SK-N-SH treated with all-trans-retinoic acid at 6 μM for 48 hours (cell line): ENCODE measurements around the gene FRMD4A.

ENCODE experiments used
- ATAC-seq: fragments of 200-7000 bp; cut with Tn5 transposase; 3 replicates; pipeline ENCODE4 v1.9.1; 2020; ENCODE audit warnings: mild to moderate bottlenecking, moderate library complexity
- ARNTL ChIP-seq: fragments of 450-650 bp; formaldehyde crosslinking; IDR thresholded peaks from 2 replicates; pipeline ENCODE4 v1.5.0; 2020; ENCODE audit warnings: low read depth, mild to moderate bottlenecking, moderate library complexity, borderline replicate concordance
- BACH2 ChIP-seq: fragments of 250-450 bp; sonication (Bioruptor Pico); IDR thresholded peaks from 2 replicates; pipeline ENCODE4 v1.9.0; 2021; ENCODE audit warnings: mild to moderate bottlenecking, borderline replicate concordance
- CSDC2 ChIP-seq: fragments of 250-450 bp; sonication (Bioruptor Pico); IDR thresholded peaks from 2 replicates; pipeline ENCODE4 v1.5.0; 2020; ENCODE audit warnings: mild to moderate bottlenecking, moderate library complexity
- CSRNP3 ChIP-seq: fragments of 250-450 bp; sonication (Bioruptor Pico); IDR thresholded peaks from 2 replicates; pipeline ENCODE4 v1.5.1; 2021; ENCODE audit warnings: mild to moderate bottlenecking, moderate library complexity
- ESRRG ChIP-seq: fragments of 250-450 bp; sonication (Bioruptor Pico); IDR thresholded peaks from 2 replicates; pipeline ENCODE4 v1.6.1; 2021; ENCODE audit warnings: mild to moderate bottlenecking
- ISL1 ChIP-seq: fragments of 250-450 bp; sonication (Bioruptor Pico); IDR thresholded peaks from 2 replicates; pipeline ENCODE4 v2.1.2; 2022; ENCODE audit warnings: mild to moderate bottlenecking, moderate library complexity
- OSR1 ChIP-seq: fragments of 250-450 bp; sonication (Bioruptor Pico); IDR thresholded peaks from 2 replicates; pipeline ENCODE4 v1.8.0; 2022; ENCODE audit warnings: moderate library complexity, mild to moderate bottlenecking, inconsistent platforms
- RARB ChIP-seq: fragments of 250-450 bp; sonication (Bioruptor Pico); IDR thresholded peaks from 2 replicates; pipeline ENCODE4 v1.8.0; 2021; ENCODE audit warnings: mild to moderate bottlenecking, moderate library complexity
- SNAI2 ChIP-seq: fragments of 250-450 bp; sonication (Bioruptor Pico); IDR thresholded peaks from 2 replicates; pipeline ENCODE4 v1.5.0; 2020; ENCODE audit warnings: mild to moderate bottlenecking, moderate library complexity
- TCF4 ChIP-seq: fragments of 250-450 bp; sonication (Bioruptor Pico); IDR thresholded peaks from 2 replicates; pipeline ENCODE4 v1.8.0; 2021; ENCODE audit warnings: mild to moderate bottlenecking, moderate library complexity, borderline replicate concordance
- TOX ChIP-seq: fragments of 250-450 bp; sonication (Bioruptor Pico); IDR thresholded peaks from 2 replicates; pipeline ENCODE4 v1.8.0; 2021; ENCODE audit warnings: mild to moderate bottlenecking, moderate library complexity, borderline replicate concordance
- TSHZ2 ChIP-seq: fragments of 250-450 bp; sonication (Bioruptor Pico); IDR thresholded peaks from 2 replicates; pipeline ENCODE4 v1.5.0; 2020; ENCODE audit warnings: mild to moderate bottlenecking, moderate library complexity
- ZC3H10 ChIP-seq: fragments of 250-450 bp; sonication (Bioruptor Pico); IDR thresholded peaks from 2 replicates; pipeline ENCODE4 v1.5.1; 2021; ENCODE audit warnings: mild to moderate bottlenecking, moderate library complexity
- ZFP3 ChIP-seq: fragments of 250-450 bp; sonication (Bioruptor Pico); IDR thresholded peaks from 2 replicates; pipeline ENCODE4 v1.5.0; 2020; ENCODE audit warnings: mild to moderate bottlenecking, moderate library complexity
- ZFP30 ChIP-seq: fragments of 450-650 bp; formaldehyde crosslinking; IDR thresholded peaks from 2 replicates; pipeline ENCODE4 v1.5.0; 2022; ENCODE audit warnings: mild to moderate bottlenecking, moderate library complexity
- ZNF565 ChIP-seq: fragments of 450-650 bp; formaldehyde crosslinking; conservative IDR thresholded peaks from 2 replicates; pipeline ENCODE4 v1.5.0; 2020; ENCODE audit warnings: low read depth, mild to moderate bottlenecking, moderate library complexity
- ZNF70 ChIP-seq: fragments of 450-650 bp; formaldehyde crosslinking; IDR thresholded peaks from 2 replicates; pipeline ENCODE4 v1.5.0; 2020; ENCODE audit warnings: mild to moderate bottlenecking, moderate library complexity
- ZNF8 ChIP-seq: fragments of 450-650 bp; formaldehyde crosslinking; IDR thresholded peaks from 2 replicates; pipeline ENCODE4 v1.5.0; 2020; ENCODE audit warnings: mild to moderate bottlenecking, moderate library complexity
- TF ChIP-seq, protein P1 (sequence below): fragments of 250-450 bp; sonication (Bioruptor Pico); IDR thresholded peaks from 2 replicates; pipeline ENCODE4 v1.8.0; 2021; ENCODE audit warnings: low read depth, mild to moderate bottlenecking, moderate library complexity, borderline replicate concordance
- TF ChIP-seq, protein P2 (sequence below): fragments of 250-450 bp; sonication (Bioruptor Pico); IDR thresholded peaks from 2 replicates; pipeline ENCODE4 v1.5.1; 2020; ENCODE audit warnings: low read depth, mild to moderate bottlenecking, moderate library complexity
- TF ChIP-seq, protein P3 (sequence below): fragments of 250-450 bp; sonication (Bioruptor Pico); IDR thresholded peaks from 2 replicates; pipeline ENCODE4 v1.8.0; 2020; ENCODE audit warnings: mild to moderate bottlenecking, moderate library complexity, borderline replicate concordance

The FRMD4A gene

DNA sequence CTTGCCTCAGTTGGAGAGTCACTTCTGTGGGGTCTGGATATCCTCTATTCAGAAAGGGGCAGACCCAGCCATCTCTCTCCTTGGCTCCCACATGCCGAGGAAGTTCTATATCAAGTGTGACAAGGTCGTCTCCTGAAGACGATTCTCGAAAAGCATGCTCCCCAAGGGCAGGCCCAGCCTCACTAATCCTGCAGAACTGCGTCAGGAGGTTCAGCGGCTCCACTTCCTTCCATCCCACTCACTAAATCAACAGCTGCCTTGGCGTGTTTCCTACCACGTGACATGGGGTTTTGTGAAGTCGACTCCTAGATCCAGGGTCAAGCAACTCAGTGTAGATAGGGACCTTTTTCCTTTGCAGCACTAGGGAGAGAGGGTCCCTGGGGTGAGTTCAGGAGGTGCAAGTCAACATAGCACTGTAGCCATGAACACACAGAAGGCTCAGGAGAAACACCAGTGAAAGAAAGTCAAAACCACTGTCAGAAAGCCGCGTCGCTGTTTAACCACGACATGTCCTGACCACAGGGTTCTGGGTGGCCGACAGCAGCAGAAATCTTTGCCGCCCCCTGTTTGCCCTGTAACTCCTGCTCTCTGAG lies 587.5 kb downstream of the FRMD4A start:
- TF ChIP-seq, protein P1, sequence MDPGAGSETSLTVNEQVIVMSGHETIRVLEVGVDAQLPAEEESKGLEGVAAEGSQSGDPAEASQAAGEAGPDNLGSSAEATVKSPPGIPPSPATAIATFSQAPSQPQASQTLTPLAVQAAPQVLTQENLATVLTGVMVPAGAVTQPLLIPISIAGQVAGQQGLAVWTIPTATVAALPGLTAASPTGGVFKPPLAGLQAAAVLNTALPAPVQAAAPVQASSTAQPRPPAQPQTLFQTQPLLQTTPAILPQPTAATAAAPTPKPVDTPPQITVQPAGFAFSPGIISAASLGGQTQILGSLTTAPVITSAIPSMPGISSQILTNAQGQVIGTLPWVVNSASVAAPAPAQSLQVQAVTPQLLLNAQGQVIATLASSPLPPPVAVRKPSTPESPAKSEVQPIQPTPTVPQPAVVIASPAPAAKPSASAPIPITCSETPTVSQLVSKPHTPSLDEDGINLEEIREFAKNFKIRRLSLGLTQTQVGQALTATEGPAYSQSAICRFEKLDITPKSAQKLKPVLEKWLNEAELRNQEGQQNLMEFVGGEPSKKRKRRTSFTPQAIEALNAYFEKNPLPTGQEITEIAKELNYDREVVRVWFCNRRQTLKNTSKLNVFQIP (CRISPR knock-in tag), result no peak
- TF ChIP-seq ZNF565 (no peak), ZNF8 (no peak), CSRNP3 (no peak)
- ATAC-seq, result no peak

DNA sequence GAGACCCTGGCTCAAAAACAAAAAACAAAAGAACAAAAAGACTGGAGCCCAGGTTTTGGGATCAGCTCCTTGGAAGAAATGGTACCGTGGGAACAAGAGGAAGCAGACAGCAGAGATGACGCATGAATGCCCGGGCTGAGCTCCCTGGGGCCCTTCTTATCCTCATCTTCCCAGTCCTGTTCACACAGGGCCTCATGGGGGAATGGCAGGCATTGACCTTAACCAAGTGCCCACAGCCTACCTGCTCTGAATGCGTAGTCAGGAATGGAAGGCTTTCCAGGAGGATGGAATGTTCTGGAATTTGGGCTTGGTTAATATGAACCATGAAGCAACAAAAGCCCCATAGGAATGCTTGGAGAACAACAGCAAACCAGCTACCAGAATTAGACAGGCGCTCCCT lies 589.3 kb downstream of the FRMD4A start:
- no peak for ATAC-seq
- TF ChIP-seq OSR1 (CRISPR knock-in tag), result no peak

DNA sequence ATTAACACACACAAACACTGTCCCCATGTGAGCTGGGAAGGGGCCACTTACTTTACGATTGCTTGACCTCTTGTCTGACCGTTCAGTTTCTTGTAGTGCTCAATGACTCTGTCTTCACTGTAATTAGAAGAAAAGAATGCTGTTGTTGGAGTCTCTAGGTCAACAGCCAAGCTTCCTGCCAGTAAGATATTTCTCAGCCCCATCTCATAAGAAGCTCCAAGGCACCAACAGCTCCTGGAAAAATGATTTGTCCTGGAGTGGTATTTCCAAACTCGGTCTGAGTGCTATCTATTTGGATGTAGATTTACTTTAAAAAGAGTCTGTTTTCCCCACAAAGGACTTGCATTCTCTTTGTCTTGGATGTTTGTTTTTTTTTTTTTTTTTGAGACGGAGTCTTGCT lies 590.3 kb downstream of the FRMD4A start:
- no peak for TF ChIP-seq TOX (CRISPR knock-in tag)
- TF ChIP-seq TSHZ2, result no peak
- no peak for TF ChIP-seq RARB (CRISPR knock-in tag)
- no peak for ATAC-seq

DNA sequence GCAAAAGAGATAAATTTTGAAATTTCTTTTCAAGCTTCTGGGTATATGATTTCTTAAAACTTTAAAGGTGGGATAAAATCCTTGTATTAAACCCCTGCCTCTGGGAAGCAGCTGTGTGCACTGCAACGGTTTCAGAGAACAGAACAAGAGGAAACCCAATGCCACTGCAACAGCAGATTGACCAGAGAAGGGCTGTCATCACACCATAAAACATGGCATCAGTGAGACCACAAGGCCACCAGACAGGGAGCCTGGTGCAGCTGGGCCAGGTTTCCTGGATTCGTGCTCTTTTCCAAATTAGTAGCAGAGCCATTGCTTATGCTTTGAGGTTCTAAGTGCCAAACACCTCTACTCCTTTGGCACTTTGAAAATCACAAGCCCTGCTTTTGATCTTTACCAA lies 591.5 kb downstream of the FRMD4A start:
- TF ChIP-seq ESRRG (CRISPR knock-in tag) (no peak), ZNF70 (CRISPR knock-in tag) (no peak), CSDC2 (CRISPR knock-in tag) (no peak), ARNTL (CRISPR knock-in tag) (no peak), RARB (CRISPR knock-in tag) (no peak), ZFP3 (CRISPR knock-in tag) (no peak), ZNF8 (no peak), CSRNP3 (no peak), BACH2 (CRISPR knock-in tag) (no peak)
- TF ChIP-seq, protein P2, sequence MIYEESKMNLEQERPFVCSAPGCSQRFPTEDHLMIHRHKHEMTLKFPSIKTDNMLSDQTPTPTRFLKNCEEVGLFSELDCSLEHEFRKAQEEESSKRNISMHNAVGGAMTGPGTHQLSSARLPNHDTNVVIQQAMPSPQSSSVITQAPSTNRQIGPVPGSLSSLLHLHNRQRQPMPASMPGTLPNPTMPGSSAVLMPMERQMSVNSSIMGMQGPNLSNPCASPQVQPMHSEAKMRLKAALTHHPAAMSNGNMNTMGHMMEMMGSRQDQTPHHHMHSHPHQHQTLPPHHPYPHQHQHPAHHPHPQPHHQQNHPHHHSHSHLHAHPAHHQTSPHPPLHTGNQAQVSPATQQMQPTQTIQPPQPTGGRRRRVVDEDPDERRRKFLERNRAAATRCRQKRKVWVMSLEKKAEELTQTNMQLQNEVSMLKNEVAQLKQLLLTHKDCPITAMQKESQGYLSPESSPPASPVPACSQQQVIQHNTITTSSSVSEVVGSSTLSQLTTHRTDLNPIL (CRISPR knock-in tag), result no peak
- TF ChIP-seq, protein P1 (CRISPR knock-in tag), result no peak
- no peak for ATAC-seq

DNA sequence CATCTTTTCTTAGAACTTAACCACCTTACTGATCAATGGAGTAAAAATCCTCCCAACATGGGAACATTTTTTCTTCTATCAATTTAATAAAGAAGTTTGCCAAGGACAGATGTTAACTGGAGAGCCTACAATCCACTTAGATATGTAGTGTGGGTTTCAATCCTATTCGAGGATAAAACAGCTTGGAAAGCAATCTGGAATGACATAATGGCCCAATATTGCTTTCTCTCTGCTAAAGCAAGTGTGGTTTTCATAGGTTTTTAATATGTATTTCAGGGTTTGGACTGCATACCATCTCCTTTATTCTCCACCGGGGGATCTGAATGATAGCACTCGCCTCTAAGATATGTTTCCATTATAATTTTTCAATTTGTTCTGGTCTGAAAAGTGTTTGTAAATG lies 594.2 kb downstream of the FRMD4A start:
- no peak for ATAC-seq
- TF ChIP-seq ARNTL (CRISPR knock-in tag) (no peak), ISL1 (CRISPR knock-in tag) (no peak), RARB (CRISPR knock-in tag) (no peak), ZFP30 (CRISPR knock-in tag) (no peak), SNAI2 (CRISPR knock-in tag) (no peak), ZNF8 (no peak), ZC3H10 (CRISPR knock-in tag) (no peak), TCF4 (CRISPR knock-in tag) (no peak), BACH2 (CRISPR knock-in tag) (no peak), CSDC2 (CRISPR knock-in tag) (no peak), ZNF70 (CRISPR knock-in tag) (no peak)
- TF ChIP-seq, protein P3, sequence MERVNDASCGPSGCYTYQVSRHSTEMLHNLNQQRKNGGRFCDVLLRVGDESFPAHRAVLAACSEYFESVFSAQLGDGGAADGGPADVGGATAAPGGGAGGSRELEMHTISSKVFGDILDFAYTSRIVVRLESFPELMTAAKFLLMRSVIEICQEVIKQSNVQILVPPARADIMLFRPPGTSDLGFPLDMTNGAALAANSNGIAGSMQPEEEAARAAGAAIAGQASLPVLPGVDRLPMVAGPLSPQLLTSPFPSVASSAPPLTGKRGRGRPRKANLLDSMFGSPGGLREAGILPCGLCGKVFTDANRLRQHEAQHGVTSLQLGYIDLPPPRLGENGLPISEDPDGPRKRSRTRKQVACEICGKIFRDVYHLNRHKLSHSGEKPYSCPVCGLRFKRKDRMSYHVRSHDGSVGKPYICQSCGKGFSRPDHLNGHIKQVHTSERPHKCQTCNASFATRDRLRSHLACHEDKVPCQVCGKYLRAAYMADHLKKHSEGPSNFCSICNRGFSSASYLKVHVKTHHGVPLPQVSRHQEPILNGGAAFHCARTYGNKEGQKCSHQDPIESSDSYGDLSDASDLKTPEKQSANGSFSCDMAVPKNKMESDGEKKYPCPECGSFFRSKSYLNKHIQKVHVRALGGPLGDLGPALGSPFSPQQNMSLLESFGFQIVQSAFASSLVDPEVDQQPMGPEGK (CRISPR knock-in tag), result no peak
- TF ChIP-seq, protein P2 (CRISPR knock-in tag), result no peak
